ENCODE results near the gene CNN2. TPM values are rescaled to one million over a fixed set of nuclear protein-coding genes. Genes with fewer than 3 reads are reported as not detected.
A peak's percentile ranks its signal among the peaks of the same experiment; 100 is the strongest.
"Not testable (repeated sequence)": the region's sequence is repeated elsewhere in the genome, so short reads cannot be mapped to it uniquely, and the experiment has no call there.

Gene CNN2
- total and polyA plus RNA-seq, 2 of the 13 experiments (the other 11 are each of a cell fraction or from before 2014, with no cell fraction given), result 63.6 to 70.0 TPM

DNA sequence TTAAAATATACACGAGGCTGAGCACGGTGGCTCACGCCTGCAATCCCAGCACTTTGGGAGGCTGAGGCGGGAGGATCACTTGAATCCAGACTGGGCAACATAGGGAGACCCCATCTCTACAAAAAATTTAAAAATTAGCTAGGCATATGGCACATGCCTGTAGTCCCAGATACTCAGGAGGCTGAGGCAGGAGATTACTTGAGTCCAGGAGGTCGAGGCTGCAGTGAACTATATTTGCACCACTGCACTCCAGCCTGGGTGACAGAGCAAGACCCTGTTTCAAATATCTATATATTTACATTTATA is 2.6 kb upstream of the CNN2 start:
- H2AFZ ChIP-seq (ENCODE audit: low read length); BruUV-seq (replicated peaks); H3K27me3 ChIP-seq (ENCODE audit: control insufficient read depth in 1 of 2, insufficient read depth in 2 of 2, low read length in 2 of 2); H3K9me3 ChIP-seq (ENCODE audit: low read length); ATAC-seq; H3K9ac ChIP-seq (ENCODE audit: insufficient read depth, low read depth, low read length); DNase-seq (ENCODE audit: low spot score); H3K27ac ChIP-seq (ENCODE audit: extremely low read length, insufficient read depth, low read length); H3K4me3 ChIP-seq (replicated peaks in 1 of 3; ENCODE audit: insufficient read depth in 1 of 3, low read depth in 2 of 3, low read length in 3 of 3); intact Hi-C loops (cut with micrococcal nuclease; ENCODE audit: unreplicated experiment); in situ Hi-C loops (cut with HindIII; ENCODE audit: extremely low pct_ligation_motif_present, low pct_unique_long_range_greater_than_20kb); CTCF ChIA-PET (ENCODE audit: low intra/inter-chr PET ratio, low total read pairs); H3K36me3 ChIP-seq (replicated peaks in 1 of 2; ENCODE audit: control insufficient read depth in 1 of 2, insufficient read depth in 2 of 2, low read length in 2 of 2); FAIRE-seq; H3K4me2 ChIP-seq (ENCODE audit: low read depth, low read length): not testable (repeated sequence)
- H4K20me1 ChIP-seq (ENCODE audit: insufficient read depth, low read length), result peaks cover 16% of the 10 kb centered on the region
- H3K79me2 ChIP-seq (ENCODE audit: insufficient read depth, low read length), result peaks cover 36% of the 10 kb centered on the region
- 47% methylated on average over 5 of the region's 5 CpGs for WGBS (ENCODE audit: low lambda C conversion rate)
- TF ChIP-seq ZNF121 (CRISPR knock-in tag; IDR thresholded peaks at IDR 0.05), result 0 out of 2 replicates have a peak, but pooled peaks have one; percentile 55
- peaks cover 21% of the 10 kb centered on the region for H3K4me1 ChIP-seq (ENCODE audit: insufficient read depth, low read length)
- POLR2A ChIA-PET, result interaction anchor here (1.3 kb wide), 1 partner anchor 16 kb away, joined by 3 read pairs; the partner anchor contains the start of gene ABCA7

GRCh38 chr19:1025080-1025479 is 1.3 kb upstream of the CNN2 start:
- H2AFZ ChIP-seq (ENCODE audit: low read length); H3K9ac ChIP-seq (ENCODE audit: insufficient read depth, low read depth, low read length); FAIRE-seq; in situ Hi-C loops (cut with HindIII; ENCODE audit: extremely low pct_ligation_motif_present, low pct_unique_long_range_greater_than_20kb); H3K27me3 ChIP-seq (ENCODE audit: control insufficient read depth in 1 of 2, insufficient read depth in 2 of 2, low read length in 2 of 2); intact Hi-C loops (cut with micrococcal nuclease; ENCODE audit: unreplicated experiment); H3K36me3 ChIP-seq (replicated peaks in 1 of 2; ENCODE audit: control insufficient read depth in 1 of 2, insufficient read depth in 2 of 2, low read length in 2 of 2); CTCF ChIA-PET (ENCODE audit: low intra/inter-chr PET ratio, low total read pairs); H4K20me1 ChIP-seq (ENCODE audit: insufficient read depth, low read length); BruUV-seq (replicated peaks); DNase-seq (ENCODE audit: low spot score); H3K4me3 ChIP-seq (replicated peaks in 1 of 3; ENCODE audit: insufficient read depth in 1 of 3, low read depth in 2 of 3, low read length in 3 of 3); H3K9me3 ChIP-seq (ENCODE audit: low read length); ATAC-seq; H3K27ac ChIP-seq (ENCODE audit: extremely low read length, insufficient read depth, low read length): not testable (repeated sequence)
- WGBS (ENCODE audit: low lambda C conversion rate), result 43% methylated on average over 6 of the region's 6 CpGs
- Histone ChIP-seq H3K79me2 (ENCODE audit: insufficient read depth, low read length) (peaks cover 34% of the 10 kb centered on the region), H3K4me1 (ENCODE audit: insufficient read depth, low read length) (peaks cover 24% of the 10 kb centered on the region), H3K4me2 (ENCODE audit: low read depth, low read length) (peak overlapping the region; percentile 97; the same call in 1 of the 2 replicates)
- POLR2A ChIA-PET, result interaction anchor here (1.2 to 6.7 kb wide), 5 partner anchors 15 to 88 kb away, joined by 3 to 71 read pairs (median 6); partner anchors contain the start of genes ABCA7 and WDR18

Data from HepG2 (cell line).